Nephron progenitor cell (in vitro differentiated cells): ENCODE results near the gene RTP5.

Experiments used
- DNase-seq: peaks from one replicate; pipeline ENCODE4 v3.0.0; 2021
- H3K27ac Mint-ChIP-seq: 2 replicates; pipeline ENCODE4 v1.8.0; 2021; ENCODE audit warnings: mild to moderate bottlenecking, moderate library complexity, mixed read lengths
- H3K27me3 Mint-ChIP-seq: 2 replicates; pipeline ENCODE4 v1.8.0; 2021; ENCODE audit warnings: mild to moderate bottlenecking, low read depth, mixed read lengths; ENCODE audit not compliant: poor library complexity
- H3K36me3 Mint-ChIP-seq: 2 replicates; pipeline ENCODE4 v1.8.0; 2021; ENCODE audit warnings: low read depth, mixed read lengths
- H3K4me1 Mint-ChIP-seq: 2 replicates; pipeline ENCODE4 v1.8.0; 2021; ENCODE audit warnings: mixed read lengths
- H3K4me3 Mint-ChIP-seq: 2 replicates; pipeline ENCODE4 v1.8.0; 2021; ENCODE audit warnings: mild to moderate bottlenecking, moderate library complexity, mixed read lengths
- H3K9me3 Mint-ChIP-seq: 2 replicates; pipeline ENCODE4 v1.8.0; 2021; ENCODE audit warnings: mild to moderate bottlenecking, moderate library complexity, mixed read lengths
- TF ChIP-seq, protein P1 (sequence below): fragments of 200-600 bp; sonication (generic); IDR thresholded peaks from 2 replicates; pipeline ENCODE4 v1.5.0; 2021; ENCODE audit warnings: antibody characterized with exemption

The RTP5 gene

DNA sequence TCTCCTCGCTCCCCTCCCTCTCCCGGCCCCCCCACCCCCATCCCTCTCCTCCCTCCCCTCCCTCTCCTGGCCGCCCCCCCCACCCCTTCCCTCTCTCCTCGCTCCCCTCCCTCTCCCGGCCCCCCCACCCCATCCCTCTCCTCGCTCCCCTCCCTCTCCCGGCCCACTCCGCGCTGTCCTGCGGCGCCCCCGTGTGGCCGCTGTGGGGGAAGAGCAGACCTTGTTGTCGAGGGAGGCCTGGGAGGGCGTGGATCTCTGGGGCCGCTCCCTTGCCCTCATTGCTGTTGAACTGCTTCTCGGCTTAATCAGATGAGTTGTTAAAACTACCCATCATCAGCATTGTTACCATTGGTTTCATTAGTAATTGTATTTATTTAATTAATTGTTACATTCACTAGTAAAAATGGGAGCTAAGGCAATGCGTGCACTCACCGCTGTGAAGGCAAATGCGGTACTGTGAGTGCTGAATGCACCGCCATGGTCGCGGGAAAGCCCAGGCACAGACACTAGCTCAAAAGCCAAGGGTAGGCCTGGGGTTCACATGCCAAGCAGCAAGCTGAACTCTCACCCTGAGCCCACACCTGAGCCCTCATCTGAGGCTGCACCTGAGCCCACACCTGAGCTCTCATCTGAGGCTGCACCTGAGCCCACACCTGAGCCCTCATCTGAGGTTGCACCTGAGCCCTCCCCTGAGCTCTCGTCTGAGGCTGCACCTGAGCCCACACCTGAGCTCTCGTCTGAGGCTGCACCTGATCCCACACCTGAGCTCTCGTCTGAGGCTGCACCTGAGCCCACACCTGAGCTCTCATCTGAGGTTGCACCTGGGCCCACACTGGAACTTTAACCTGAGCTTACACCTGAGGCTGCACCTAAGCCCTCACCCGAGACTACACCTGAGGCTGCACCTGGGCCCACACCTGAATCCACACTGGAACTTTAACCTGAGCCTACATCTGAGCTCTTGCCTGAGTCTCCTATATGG is 8.8 kb downstream of the RTP5 start:
- peaks cover 22% of the 10 kb centered on the region for H3K27me3 Mint-ChIP-seq
- peaks cover 19% of the 10 kb centered on the region for H3K4me1 Mint-ChIP-seq
- TF ChIP-seq, protein P1, sequence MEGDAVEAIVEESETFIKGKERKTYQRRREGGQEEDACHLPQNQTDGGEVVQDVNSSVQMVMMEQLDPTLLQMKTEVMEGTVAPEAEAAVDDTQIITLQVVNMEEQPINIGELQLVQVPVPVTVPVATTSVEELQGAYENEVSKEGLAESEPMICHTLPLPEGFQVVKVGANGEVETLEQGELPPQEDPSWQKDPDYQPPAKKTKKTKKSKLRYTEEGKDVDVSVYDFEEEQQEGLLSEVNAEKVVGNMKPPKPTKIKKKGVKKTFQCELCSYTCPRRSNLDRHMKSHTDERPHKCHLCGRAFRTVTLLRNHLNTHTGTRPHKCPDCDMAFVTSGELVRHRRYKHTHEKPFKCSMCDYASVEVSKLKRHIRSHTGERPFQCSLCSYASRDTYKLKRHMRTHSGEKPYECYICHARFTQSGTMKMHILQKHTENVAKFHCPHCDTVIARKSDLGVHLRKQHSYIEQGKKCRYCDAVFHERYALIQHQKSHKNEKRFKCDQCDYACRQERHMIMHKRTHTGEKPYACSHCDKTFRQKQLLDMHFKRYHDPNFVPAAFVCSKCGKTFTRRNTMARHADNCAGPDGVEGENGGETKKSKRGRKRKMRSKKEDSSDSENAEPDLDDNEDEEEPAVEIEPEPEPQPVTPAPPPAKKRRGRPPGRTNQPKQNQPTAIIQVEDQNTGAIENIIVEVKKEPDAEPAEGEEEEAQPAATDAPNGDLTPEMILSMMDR = peak; percentile 63
- H3K36me3 Mint-ChIP-seq = peaks cover 7% of the 10 kb centered on the region
- no peak overlapping the region for H3K27ac Mint-ChIP-seq
- DNase-seq = peak; percentile 80
- no peak overlapping the region for H3K4me3 Mint-ChIP-seq
- peaks cover 18% of the 10 kb centered on the region for H3K9me3 Mint-ChIP-seq

DNA sequence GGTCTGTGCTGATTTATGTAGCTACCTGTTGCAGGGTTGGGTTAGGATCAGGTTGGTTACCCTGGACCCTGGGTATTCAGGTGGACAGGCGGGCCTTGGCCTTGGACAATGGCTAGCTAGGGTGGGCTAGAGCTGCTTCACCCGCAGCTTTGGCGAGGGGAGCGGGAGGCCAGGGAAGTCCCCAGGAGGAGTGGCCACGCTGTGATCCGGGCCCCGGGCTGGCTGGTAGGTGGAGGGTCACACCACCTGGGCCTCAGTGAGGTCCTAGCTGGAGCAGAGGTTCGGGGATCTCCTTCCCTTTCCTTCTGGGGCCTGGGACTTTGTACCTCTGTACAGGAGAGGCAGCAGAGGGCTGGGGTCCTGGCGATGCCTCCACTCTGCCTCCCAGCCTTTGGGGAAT is 9.8 kb downstream of the RTP5 start:
- DNase-seq = no peak
- Mint-ChIP-seq H3K4me3 (no peak overlapping the region), H3K27ac (no peak overlapping the region), H3K9me3 (peaks cover 9% of the 10 kb centered on the region), H3K36me3 (peaks cover 9% of the 10 kb centered on the region), H3K27me3 (peaks cover 22% of the 10 kb centered on the region), H3K4me1 (peaks cover 23% of the 10 kb centered on the region)
- TF ChIP-seq, protein P1 = no peak

DNA sequence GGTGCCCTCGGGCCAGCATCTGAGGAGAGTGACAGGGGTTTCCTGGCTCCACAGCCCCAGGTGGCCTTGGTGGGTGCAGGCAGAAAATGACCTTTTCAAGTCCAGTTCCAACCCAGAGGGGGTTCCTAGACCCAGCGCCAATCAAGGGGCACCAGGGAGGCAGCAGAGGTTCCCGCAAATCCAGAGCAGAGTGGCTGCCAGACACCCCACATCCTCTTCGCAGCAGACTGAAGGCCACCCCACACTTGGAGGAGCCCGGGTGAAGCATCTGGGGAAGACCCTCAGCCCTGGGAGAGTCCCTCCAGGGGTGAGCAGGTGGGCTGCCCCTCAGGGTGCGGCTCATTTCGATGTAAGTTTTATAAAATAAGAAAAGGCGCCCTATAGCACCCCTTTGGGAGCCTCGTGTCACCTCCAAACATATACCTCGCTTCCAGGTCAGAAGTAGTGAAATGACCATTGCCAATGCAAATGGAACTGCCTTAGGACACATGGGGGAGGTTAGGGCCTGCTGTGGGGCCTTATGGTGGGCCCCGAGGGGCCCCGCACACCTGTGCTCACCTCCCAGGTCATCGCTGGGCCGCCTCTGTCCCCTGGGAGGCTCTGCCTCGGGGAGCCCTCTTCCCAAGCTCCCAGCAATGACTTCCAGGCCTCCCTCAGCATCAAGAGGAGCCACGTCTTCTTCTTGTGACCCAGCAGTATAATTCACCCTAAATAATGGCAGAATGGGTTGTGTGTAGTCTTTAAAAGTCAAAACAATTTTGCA is 11.0 kb downstream of the RTP5 start:
- TF ChIP-seq, protein P1 = no peak
- peaks cover 5% of the 10 kb centered on the region for H3K9me3 Mint-ChIP-seq
- peaks cover 19% of the 10 kb centered on the region for H3K27me3 Mint-ChIP-seq
- peaks cover 10% of the 10 kb centered on the region for H3K36me3 Mint-ChIP-seq
- peaks cover 35% of the 10 kb centered on the region for H3K4me1 Mint-ChIP-seq
- H3K27ac Mint-ChIP-seq = no peak overlapping the region
- no peak for DNase-seq
- H3K4me3 Mint-ChIP-seq = peak overlapping the region; percentile 87

DNA sequence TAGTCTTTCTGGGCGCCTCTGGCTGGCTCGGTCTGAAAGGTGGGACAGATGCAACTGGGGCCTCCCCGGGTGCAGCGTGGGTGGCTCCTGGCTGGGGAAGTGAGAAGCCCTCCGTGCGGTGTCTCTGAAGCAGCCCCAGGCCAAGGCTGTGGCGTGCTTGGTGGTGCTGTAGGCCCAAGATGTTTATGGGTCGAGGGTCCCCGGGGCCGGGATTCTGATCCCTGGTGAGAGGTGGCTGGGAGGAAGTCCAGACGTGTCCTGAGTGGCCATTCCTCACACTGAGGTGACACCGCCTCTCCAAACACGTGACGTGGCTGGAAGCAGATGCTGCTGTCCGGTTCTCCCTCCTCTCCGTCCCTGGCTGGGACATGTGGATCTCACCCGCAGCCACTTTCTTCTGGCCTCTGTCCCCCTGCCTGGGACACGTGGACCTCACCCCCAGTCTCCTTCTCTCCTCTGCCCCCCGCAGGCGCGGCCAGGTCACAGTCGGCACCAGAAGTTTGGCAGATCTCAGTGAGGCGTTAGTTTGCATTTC is 12.6 kb downstream of the RTP5 start:
- H3K27ac Mint-ChIP-seq = peak overlapping the region; percentile 37
- H3K4me3 Mint-ChIP-seq = peak overlapping the region; percentile 71
- DNase-seq = peak; percentile 38
- H3K36me3 Mint-ChIP-seq = peaks cover 15% of the 10 kb centered on the region
- peaks cover 4% of the 10 kb centered on the region for H3K9me3 Mint-ChIP-seq
- peaks cover 51% of the 10 kb centered on the region for H3K4me1 Mint-ChIP-seq
- TF ChIP-seq, protein P1 = no peak
- peaks cover 19% of the 10 kb centered on the region for H3K27me3 Mint-ChIP-seq

DNA sequence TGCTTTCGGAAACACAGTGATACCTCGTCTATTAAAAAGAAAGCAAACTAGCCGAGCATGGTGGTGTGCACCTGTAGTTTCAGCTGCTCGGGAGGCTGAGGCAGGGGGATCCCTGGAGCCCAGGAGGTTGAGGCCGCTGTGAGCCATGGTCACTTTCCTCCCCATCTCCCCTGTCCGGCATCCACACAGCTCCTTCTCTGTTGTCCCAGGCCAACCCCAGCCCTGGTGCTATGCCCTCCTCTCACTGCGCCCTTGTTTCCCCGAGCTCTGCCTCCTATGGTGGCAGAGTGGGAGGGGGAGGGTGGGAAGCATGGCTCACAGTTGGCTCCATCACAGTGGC is 15.4 kb downstream of the RTP5 start:
- H3K4me3 Mint-ChIP-seq = no peak overlapping the region
- peaks cover 11% of the 10 kb centered on the region for H3K27me3 Mint-ChIP-seq
- TF ChIP-seq, protein P1 = no peak
- H3K36me3 Mint-ChIP-seq = peaks cover 37% of the 10 kb centered on the region
- DNase-seq = no peak
- H3K27ac Mint-ChIP-seq = no peak overlapping the region
- H3K4me1 Mint-ChIP-seq = peaks cover 67% of the 10 kb centered on the region
- peaks cover 21% of the 10 kb centered on the region for H3K9me3 Mint-ChIP-seq
